D721Med (cell line): ENCODE data around the gene MALL.

Experiments
- DNase-seq: peaks from one replicate; pipeline ENCODE4 v3.0.0; 2011; ENCODE audit warnings: low spot score; ENCODE audit not compliant: insufficient read length
- FAIRE-seq: peaks from 2 replicates; lab custom pipeline; 2011; peaks lifted over from hg19 to GRCh38; lab: Jason Lieb, UNC
- TF ChIP-seq, protein P1 (sequence below): IDR thresholded peaks from 2 replicates; pipeline ENCODE4 v1.5.1; 2012; ENCODE audit warnings: mild to moderate bottlenecking, control low read depth; ENCODE audit not compliant: insufficient read depth; ENCODE audit errors: missing control alignments

Gene MALL

DNA sequence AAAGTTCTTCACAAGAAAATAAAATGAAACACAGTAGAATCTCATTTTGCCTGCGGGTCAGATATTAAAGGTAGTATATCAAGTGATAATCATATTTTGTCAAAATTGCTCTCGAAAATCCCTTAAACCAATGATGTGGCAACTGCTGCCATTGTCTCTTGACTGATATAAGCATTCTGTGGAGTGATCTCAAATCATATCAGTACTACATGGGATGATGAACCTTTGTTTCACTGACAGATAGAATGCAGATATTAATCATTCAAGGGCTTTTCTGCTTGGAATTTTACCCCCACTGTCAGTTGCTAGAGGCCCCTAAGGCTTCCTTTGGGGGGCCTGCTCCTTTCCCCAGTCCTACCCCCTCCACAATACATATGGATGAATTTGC, 31.3 kb upstream of the MALL start:
- TF ChIP-seq, protein P1, sequence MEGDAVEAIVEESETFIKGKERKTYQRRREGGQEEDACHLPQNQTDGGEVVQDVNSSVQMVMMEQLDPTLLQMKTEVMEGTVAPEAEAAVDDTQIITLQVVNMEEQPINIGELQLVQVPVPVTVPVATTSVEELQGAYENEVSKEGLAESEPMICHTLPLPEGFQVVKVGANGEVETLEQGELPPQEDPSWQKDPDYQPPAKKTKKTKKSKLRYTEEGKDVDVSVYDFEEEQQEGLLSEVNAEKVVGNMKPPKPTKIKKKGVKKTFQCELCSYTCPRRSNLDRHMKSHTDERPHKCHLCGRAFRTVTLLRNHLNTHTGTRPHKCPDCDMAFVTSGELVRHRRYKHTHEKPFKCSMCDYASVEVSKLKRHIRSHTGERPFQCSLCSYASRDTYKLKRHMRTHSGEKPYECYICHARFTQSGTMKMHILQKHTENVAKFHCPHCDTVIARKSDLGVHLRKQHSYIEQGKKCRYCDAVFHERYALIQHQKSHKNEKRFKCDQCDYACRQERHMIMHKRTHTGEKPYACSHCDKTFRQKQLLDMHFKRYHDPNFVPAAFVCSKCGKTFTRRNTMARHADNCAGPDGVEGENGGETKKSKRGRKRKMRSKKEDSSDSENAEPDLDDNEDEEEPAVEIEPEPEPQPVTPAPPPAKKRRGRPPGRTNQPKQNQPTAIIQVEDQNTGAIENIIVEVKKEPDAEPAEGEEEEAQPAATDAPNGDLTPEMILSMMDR, result no peak
- no peak for DNase-seq
- no peak for FAIRE-seq

DNA sequence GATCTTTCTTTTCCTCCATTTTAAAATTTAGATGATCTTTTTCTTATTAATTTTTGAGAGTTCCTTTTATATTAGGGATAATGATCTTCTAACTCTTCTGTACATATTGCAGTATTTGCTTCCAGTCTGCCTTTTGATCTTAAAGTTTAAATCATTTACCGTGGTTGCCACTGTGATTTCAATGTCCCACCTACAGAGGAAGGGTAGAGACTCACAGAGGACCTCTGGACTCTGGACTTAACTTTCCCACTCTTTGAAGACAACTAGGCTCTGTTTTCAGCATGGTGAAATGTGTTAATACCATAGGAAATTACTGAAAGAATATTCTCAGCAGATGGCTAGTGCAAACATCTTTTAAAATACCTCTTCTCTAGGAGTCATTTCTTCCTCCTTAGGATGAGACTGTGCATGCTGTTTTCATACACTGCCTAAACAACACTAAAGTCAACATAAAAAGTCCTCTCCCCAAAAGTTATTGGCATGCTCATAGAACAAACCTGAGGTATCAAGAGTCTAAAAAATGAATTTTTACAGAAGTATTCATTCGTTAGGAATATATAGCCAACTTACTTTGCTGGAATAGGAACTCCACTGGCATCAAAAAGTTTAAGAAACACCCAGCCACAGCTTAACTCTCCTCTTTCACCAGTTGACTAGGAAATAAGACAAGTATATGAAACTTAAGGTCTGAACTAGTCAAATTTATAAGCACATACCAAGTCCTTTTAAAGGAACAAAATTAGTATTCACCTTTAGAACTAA, 30.7 kb upstream of the MALL start:
- DNase-seq (no peak), FAIRE-seq (no peak)
- TF ChIP-seq, protein P1, result no peak

DNA sequence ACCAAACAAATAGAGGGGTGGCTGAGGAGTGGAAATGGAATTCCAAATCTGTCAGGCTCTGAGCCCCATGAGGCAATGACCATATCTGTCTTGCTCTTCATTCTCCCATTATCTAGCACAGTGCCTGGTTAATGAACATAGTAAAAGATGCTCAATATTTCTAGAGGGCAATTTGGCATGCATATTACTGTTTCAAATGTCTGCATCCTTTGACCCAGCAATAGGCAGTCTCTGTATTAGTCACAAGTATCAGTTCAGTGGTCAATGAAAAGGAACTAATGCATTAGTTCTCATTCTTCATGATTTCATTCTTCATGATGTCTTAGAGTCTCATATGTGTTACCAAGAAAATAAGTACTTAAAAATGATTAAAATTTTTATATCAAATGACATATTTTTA, 28.4 kb upstream of the MALL start:
- DNase-seq, result no peak
- no peak for FAIRE-seq
- TF ChIP-seq, protein P1, result no peak

DNA sequence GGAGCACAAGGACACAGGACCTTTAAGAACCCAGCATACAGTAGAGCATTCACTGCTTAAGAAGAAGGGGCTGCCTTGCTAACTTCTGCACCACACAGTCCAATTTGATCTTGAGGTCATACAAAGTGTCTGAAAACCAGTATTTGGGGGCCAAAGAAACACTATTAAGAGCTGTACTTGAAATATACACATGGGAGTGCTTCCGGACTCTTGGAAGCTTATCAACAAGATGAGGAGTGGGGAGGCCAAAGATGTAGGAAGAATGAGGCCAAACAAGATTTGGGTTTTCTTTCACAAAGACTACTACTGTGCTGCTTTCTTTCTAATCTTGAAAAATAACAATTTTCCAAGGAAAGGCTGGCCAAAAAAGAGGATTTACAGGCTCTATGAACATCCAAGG, 24.8 kb upstream of the MALL start:
- no peak for FAIRE-seq
- no peak for DNase-seq
- TF ChIP-seq, protein P1, result no peak

DNA sequence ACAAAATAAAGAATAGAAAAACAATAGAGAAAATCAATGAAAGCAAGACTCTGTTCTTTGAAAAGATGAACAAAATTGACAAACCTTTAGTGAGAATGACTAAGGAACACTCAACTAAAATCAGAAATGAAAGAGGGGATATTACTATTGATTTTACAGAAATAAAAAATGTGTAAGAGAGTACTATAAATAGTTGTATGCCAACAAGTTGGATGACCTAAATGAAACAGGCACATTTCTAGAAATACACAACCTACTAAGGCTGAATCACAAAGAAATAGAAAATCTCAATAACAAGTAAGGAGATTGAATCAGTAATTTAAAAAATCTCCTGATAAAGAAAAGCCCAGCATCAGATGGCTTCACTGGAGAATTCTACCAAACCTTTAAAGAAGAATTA, 18.4 kb upstream of the MALL start:
- TF ChIP-seq, protein P1, result no peak
- FAIRE-seq, result no peak

DNA sequence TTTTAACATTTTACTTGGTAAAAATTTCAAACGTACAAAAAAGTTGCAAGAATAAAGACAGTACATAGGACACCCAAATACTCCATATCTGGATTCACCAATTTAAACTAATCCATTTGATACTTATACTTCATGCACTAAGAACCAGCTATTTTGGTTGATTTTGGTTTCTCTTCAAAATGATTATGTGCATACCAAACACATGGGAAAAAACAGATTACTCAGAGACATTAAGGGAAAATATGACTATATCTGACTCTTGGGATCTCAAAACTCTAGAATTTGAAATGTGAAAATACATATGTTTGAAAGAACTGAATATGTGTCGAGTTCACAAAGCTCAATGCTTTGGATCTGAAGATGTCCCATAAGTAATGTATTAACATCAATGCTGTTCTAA, 15.5 kb upstream of the MALL start:
- TF ChIP-seq, protein P1, result no peak
- no peak for DNase-seq
- FAIRE-seq, result no peak

More for the DNA sequence above, 18.4 kb upstream of the MALL start:
- DNase-seq, result no peak

DNA sequence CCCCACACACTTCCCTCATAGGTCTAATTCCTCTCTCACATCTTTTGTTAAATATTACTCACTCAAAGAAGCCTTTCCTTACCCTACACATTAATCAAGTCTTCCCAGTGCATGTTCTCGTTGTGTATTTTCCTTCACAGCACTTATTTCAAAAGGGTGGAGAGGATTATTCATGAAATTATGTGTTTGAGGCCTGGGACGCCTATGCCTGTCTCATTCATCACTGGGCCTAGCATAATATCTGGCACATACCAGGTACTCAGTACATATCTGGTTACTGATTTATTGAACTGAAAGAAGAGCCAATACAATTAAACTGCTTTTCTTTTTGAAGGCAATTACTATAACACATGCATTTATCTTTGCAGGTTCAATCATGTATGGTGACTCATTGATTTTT, 15.1 kb upstream of the MALL start:
- FAIRE-seq (no peak), DNase-seq (no peak)
- TF ChIP-seq, protein P1, result no peak
